GM18873 (cell line): Measurements from ENCODE around the gene GALR2.

Experiments used
- ATAC-seq: cut with Tn5 transposase; IDR thresholded peaks from one replicate; pipeline ENCODE4 v1.9.1; 2021; ENCODE audit warnings: mild to moderate bottlenecking, moderate library complexity, moderate number of reproducible peaks; ENCODE audit not compliant: unreplicated experiment, low FRiP score

The GALR2 gene

GRCh38 chr17:76091526-76092286 lies 17.1 kb downstream of the GALR2 start:
- ATAC-seq, result no peak

- no peak for ATAC-seq
Observed at GRCh38 chr17:76092526-76093413, 18.2 kb downstream of the GALR2 start.

DNA sequence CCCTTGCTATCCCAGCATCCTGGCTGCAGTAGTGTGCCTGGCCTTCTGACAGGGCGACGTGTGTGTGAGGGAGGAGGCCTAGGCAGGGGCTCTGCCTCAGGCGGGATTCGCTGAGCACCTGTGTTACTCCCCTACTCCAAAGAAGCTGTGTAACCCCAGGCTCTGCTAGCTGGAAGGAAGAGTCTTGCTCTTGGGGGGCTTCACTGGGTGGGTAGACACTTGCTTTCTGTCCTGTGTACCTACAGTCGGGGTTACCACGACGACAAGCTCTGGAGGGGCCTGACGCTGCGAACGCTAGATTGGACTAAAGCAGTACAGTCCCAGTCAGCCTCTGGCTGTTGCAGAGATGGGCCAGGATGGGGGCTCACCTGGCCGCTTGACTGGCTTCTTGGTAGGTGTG lies 19.5 kb downstream of the GALR2 start:
- no peak for ATAC-seq

DNA sequence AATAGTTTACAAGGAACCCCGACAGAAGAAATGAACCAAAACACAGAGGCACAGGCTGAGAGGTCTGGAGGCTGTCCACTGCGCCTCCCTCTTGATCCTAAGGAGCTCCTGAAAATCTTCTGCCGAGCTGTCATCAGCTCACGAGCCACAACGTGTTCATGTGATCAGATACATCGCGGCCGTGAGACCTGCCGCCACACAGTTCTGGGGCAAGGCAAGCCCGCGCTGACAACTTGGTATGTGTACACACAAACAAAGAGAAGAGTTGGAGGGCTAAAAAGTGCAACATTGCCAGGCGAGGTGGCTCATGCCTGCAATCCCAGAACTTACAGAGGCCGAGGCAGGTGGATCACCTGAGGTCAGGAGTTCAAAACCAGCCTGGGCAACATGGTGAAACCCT lies 21.4 kb downstream of the GALR2 start:
- ATAC-seq, result no peak

DNA sequence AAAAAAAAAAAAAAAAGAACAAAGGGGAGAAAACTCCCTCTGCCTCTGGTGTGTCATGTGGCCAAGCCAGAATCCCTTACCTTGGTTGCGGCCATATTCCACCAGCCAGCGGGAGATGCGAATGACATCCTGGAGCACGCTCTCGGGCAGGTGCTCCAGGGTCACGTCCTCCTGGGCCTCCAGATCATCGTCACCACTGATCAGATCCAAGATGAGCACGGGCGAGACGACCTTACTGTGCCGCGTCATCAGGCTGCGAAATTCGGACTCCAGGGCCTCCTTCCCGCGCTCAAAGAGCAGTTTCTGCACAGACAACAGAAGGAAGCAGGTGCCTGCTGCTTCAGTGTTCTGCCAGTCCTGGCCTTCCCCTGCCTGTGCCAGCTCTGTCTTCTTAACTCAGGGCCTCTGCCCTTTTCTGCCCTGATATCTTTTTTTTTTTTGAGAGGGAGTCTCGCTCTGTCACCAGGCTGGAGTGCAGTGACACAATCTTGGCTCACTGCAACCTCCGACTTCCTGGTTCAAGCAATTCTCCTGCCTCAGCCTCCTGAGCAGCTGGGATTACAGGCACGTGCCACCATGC lies 23.2 kb downstream of the GALR2 start:
- ATAC-seq, result no peak

DNA sequence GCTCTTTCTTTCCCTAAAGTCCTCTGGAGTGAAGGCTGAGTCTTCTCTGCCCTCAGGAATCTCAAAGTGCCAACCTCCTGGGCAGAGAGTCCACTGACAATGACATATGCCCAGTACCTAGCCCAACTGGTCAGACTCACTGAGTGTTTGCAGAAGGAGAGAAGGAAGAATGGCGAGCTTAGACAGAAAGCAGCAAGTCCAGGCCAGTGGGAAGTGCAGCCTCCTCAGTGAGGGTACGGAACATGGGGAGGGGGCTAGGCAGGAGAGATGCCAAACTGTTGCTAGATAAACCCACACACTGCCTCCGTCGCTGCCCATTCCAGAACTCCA lies 28.3 kb downstream of the GALR2 start:
- ATAC-seq, result no peak

GRCh38 chr17:76103274-76104139 lies 28.9 kb downstream of the GALR2 start, which contains the start of gene EXOC7:
TSS of gene EXOC7 (minus strand) at chr17:76103787. CDS start at chr17:76103692, 95 bp downstream.
- ATAC-seq, result peak; percentile 60

DNA sequence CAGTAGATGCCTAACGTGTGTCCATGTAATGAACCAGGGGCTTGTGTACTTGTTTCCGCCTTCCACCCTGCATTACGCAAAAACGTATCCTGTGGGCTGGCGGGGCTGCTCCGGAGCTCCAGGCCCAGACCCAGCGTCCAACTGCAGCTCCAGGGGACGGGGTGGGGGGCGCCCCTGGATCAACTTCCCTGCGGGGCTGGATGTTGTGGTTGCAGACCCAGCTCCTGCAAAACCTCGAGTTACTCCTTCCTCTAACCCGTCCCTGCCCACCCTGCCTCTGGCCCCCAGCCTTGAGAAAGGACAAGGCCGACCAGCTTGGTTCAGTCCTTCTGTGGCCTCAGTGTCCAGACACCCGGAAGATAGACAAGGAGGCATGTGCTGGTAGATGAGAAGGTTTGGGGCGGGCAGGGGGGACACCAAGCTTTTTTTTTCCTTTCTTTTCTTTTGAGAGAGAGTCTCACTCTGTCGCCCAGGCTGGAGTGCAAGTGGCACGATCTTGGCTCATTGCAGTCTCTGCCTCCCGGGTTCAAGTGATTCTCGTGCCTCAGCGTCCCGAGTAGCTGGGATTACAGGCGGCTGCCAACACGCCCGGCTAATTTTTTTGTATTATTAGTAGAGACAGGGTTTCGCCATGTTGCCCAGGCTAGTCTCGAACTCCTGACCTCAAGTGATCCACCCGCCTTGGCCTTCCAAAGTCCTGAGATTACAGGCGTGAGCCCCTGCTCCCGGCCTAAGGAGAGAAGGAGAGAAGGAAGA lies 29.7 kb downstream of the GALR2 start:
- no peak for ATAC-seq

DNA sequence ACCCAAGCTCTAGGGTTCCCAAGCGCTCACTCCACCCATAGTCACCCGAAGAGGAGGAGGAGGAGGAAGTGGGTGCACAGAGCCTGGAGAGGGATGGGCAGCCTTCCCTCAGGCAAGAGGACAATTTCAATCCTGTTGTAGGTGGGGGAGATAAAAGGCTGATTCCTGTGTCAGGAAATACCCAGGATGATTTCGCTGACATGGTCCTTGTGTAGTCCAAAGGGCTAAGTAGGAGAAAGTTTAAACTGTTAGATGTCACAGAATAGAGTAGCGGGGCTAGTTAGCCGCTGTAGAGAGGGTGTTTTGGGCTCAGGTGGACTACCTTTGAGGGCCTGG lies 30.3 kb downstream of the GALR2 start:
- ATAC-seq, result no peak

DNA sequence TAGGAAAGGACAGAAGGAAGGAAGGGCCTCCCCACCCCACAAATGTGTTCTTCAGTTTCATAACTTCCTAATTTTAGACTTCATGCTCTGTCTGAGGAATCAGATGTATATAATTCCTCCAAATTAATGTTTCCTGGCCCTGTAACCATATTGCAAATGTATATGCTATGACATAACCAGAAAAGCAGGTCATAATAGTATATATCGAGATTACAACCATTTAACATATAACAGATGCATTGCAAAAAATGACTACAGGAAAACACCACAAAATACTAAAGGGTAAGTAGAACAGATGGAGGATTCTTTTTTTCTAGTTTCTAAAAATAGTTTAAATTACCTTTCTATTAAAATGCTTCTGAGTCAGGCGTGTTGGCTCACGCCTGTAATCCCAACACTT lies 32.1 kb downstream of the GALR2 start:
- no peak for ATAC-seq

DNA sequence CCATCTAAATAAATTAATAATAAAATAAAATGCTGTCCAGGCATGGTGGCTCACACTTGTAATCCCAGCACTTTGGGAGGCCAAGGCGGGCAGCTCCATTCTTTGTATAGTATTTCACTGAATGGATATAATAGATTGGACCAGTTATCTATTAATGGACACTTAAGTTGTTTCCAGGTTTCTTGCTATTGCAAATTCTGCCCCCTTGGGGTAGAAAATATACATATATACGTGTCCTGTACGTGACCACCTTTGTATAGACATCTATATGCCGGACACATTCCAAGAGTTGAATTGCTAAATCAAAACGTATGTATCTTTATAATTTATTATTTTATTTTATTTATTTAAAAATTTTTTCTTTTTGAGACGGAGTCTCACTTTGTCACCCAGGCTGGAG lies 32.9 kb downstream of the GALR2 start:
- no peak for ATAC-seq

- no peak for ATAC-seq
Observed at GRCh38 chr17:76111956-76112355, 37.4 kb downstream of the GALR2 start.

- ATAC-seq, result no peak
Observed at GRCh38 chr17:76115138-76115754, 40.7 kb downstream of the GALR2 start.

DNA sequence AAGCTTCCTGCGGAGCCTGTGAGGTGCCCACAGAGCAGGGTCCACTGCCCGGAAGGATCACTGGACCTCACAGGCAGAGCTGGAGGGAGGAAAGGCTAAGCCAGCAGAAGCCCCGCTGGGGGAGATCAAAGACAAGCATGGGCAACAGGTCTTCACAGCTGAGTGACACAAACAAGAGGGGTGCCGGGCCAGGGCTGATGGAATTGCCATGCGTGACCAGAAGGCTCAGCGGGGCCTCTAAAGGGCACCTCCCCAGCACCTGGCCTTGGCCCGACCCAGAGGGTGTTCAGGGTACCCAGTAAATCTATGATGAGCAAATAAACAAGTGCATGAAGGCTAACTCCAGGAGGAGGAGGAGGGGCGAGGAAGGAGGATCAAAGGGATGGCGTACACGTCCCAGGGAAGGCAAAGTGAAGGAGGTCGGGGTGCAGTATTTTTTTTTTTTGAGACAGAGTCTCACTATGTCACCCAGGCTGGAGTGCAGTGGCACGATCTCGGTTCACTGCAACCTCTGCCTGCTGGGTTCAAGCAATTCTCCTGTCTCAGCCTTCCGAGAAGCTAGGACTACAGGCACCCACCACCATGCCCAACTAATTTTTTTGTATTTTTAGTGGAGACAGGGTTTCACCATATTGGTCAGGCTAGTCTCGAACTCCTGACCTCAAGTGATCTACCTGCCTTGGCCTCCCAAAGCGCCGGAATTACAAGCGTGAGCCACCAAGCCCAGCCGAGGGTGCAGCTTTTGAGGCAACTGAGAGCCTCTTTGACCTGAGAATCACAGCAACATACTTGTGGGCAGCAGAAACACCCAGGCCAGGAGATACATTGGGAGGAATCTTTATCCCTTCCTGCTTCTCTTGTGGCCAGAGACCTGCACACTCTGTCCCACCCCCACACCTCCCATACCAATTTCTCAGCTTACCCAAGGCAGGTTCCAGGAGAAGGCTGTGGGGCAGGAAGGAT lies 45.1 kb downstream of the GALR2 start:
- ATAC-seq, result no peak

DNA sequence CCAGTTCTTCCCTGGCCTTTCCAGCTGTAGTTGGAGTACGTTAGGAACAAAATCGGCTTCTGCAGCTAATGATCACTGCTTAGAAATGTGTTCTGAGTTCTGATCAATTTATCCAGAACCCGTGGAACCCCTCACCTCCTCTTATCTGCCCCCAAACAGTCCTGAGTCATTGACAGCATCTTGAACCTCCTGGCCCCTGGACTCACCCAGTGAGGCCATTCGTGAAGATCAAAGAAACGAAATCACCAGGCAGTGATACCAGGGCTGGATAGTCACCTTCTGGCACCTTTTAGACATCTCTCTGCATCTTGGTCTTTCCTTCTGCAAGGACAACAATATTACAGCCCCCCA lies 46.1 kb downstream of the GALR2 start:
- ATAC-seq, result no peak

DNA sequence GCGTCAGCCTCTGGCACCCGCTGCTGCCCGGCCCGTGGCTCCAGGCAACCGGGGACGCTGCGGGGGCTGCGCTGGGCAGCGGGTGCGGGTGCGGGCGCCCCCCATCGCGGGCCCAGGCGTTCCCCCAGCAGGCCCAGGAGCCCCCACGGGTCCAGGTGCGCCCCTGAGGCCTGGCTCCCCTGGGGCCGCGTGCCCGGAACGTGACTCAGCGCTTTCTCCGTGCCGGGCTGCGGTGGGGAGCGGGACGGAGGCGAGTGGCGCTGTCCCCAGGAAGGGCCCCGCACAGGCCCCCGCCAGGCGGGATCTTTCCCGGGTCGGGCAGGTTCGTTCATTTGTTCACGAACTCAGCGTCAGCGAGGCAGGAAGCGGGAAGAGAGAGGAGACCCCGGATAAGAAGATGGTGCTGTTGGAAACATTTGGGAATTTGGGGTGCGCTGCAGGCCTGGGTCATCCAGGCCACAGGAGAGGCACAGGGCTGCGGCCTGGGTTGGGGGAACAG lies 47.4 kb downstream of the GALR2 start:
- ATAC-seq, result no peak

DNA sequence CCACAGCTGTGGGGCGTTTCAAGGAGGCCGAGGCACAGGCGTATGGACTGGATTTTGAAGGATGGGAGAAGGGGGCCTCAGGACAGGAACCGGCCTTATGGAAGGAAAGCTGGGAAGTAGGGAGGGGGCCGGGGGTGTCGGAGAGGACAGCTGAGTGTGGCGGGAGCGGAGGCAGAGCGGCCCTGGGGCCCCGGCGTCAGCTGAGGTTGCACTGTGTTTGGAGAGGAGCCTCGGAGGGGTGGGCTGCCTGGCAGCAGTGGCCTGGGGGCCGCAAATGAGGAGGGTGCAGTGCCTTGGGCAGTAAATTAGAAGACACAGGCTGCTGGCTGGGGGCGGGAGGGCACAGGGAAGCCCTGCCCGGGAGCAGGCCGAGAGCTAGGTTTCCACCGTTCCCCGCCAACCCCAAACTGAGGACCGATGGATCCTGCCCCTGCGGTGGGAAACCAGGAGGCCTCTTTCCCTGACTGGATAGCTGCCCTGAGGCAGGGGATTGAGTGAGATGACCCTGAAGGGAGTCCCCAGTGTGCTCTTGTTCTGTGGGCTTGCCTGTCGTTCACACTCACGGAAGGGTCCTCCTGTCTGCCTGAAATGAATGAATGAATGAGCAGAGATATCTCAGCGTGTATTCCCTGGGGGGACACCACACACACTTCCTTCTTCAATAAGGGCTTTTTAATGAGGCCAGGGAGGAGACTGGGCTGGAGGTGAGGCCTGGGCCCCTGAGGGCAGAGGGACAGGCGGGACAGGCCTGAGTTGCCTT lies 48.0 kb downstream of the GALR2 start:
- ATAC-seq, result no peak

DNA sequence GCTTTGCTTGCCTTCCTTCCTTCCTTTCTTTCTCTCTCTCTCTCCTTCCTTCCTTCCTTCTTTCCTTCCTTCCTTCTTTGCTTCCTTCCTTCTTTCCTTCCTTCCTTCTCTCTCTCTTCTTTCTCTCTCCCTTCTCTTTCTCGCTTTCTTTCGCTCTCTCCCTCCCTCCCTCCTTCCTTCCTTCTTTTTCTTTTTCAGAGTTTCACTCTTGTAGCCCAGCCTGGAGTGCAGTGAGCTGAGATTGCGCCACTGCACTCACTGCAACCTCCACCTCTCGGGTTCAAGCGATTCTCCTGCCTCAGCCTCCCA lies 48.6 kb downstream of the GALR2 start:
- no peak for ATAC-seq
